Fibroblast of lung (primary cell): ENCODE results near the gene MSH3. TPM values are rescaled to one million over a fixed set of nuclear protein-coding genes. Genes with fewer than 3 reads are reported as not detected.

Experiments
- DNase-seq, 2 donors: peaks; one replicate each; pipeline versions ENCODE4 v3.0.0 to v3.0.0-alpha.2; 2010; ENCODE audit warnings: low read depth in 2 of 2
- H2AFZ ChIP-seq: 2 replicates; pipeline ENCODE4 v1.5.1; 2012; ENCODE audit warnings: low read length, control low read depth, inconsistent platforms
- H3K27ac ChIP-seq: 2 replicates; pipeline ENCODE4 v1.5.1; 2011; ENCODE audit warnings: low read length, control low read depth; ENCODE audit not compliant: insufficient read depth
- H3K27me3 ChIP-seq: 2 replicates; pipeline ENCODE4 v1.5.1; 2011; ENCODE audit warnings: mild to moderate bottlenecking, low read length; ENCODE audit not compliant: control insufficient read depth, insufficient read depth
- H3K36me3 ChIP-seq: 2 replicates; pipeline ENCODE4 v1.5.1; 2011; ENCODE audit warnings: low read length; ENCODE audit not compliant: control insufficient read depth, insufficient read depth
- H3K4me1 ChIP-seq: 2 replicates; pipeline ENCODE4 v1.5.1; 2011; ENCODE audit warnings: low read length; ENCODE audit not compliant: control insufficient read depth, insufficient read depth; ENCODE audit errors: extremely low read depth
- H3K4me2 ChIP-seq: 2 replicates; pipeline ENCODE4 v1.5.1; 2011; ENCODE audit warnings: low read length, control low read depth; ENCODE audit not compliant: insufficient read depth; ENCODE audit errors: extremely low read depth
- H3K4me3 ChIP-seq, 4 experiments: fragments of 200-600 bp in 1 of 4; sonication (generic) in 1 of 4; replicated peaks in 1 of 4; 2 replicates each; pipeline ENCODE4 v1.5.1; 2011 to 2016; ENCODE audit warnings: low read length in 4 of 4, low read depth in 3 of 4, mild to moderate bottlenecking in 3 of 4, control low read depth in 2 of 4, inconsistent platforms in 1 of 4, mixed read lengths in 1 of 4; ENCODE audit not compliant: insufficient read depth in 1 of 4; ENCODE audit errors: control extremely low read depth in 1 of 4
- H3K79me2 ChIP-seq: 2 replicates; pipeline ENCODE4 v1.5.1; 2012; ENCODE audit warnings: mild to moderate bottlenecking, low read length, inconsistent platforms; ENCODE audit not compliant: control insufficient read depth, insufficient read depth
- H3K9ac ChIP-seq: 2 replicates; pipeline ENCODE4 v1.5.1; 2011; ENCODE audit warnings: mild to moderate bottlenecking, low read length, control low read depth; ENCODE audit not compliant: insufficient read depth
- H3K9me3 ChIP-seq: 2 replicates; pipeline ENCODE4 v1.5.1; 2012; ENCODE audit warnings: low read depth, low read length; ENCODE audit not compliant: control insufficient read depth, insufficient read depth
- H4K20me1 ChIP-seq: 2 replicates; pipeline ENCODE4 v1.5.1; 2011; ENCODE audit warnings: low read length; ENCODE audit not compliant: control insufficient read depth, insufficient read depth; ENCODE audit errors: extremely low read depth
- EZH2 ChIP-seq: IDR thresholded peaks from 2 replicates; pipeline ENCODE4 v1.5.1; 2012; ENCODE audit warnings: low read length, control low read depth, mild to moderate bottlenecking; ENCODE audit errors: missing control alignments
- polyA plus RNA-seq, 2 donors: library from polyadenylated mRNA; depleted of rRNA in 1 of 2; stranded (reverse) in 1 of 2; unstranded in 1 of 2; fragments of >200 nt; gene quantifications; 2 replicates each; pipeline ENCODE4 v1.2.1, GENCODE V29; 2011 to 2012; ENCODE audit warnings: missing spikeins in 1 of 2
- total RNA-seq: library from RNA; depleted of rRNA; stranded (reverse); fragments of >200 nt; gene quantifications from 2 replicates; pipeline ENCODE4 v1.2.1, GENCODE V29; 2014
- TF ChIP-seq, protein P1 (sequence below), 2 donors: IDR thresholded peaks in 1 of 2; conservative IDR thresholded peaks in 1 of 2; 1 replicate in 1 of 2; 2 replicates in 1 of 2; pipeline ENCODE4 v1.5.1; 2011 to 2012; ENCODE audit warnings: low read length in 2 of 2, control low read depth in 1 of 2, inconsistent platforms in 1 of 2, low read depth in 1 of 2, mild to moderate bottlenecking in 1 of 2

MSH3 gene
- total and polyA plus RNA-seq, 2 donors (not counting 1 experiment from before 2014, with no cell fraction given) = 9.1 to 14.4 TPM

DNA sequence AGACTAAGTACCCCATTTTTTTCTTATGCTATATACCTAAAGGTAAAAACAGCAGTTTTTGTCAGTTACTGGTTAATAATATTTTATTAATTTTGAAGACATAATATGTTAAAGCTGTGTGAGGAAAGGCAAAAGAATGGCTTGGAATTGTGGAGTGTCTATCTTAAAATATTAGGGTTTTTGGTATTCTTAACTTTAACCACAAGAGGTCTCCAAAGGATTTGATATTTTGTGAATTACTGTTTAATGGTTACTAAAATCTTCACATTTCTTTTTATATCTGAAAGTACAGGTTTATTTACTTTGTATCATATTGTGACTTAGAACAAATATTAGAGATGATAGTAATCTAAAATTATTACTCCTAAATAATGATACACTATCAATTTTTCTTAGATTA is 32.3 kb downstream of the MSH3 start:
- peak; percentile 13 to 52 for DNase-seq
- Histone ChIP-seq H2AFZ (no peak overlapping the region), H3K36me3 (no peaks in the 10 kb centered on the region), H3K4me1 (no peaks in the 10 kb centered on the region), H3K4me3 (no peak overlapping the region), H3K9ac (no peak overlapping the region), H3K27ac (no peak overlapping the region), H3K79me2 (no peaks in the 10 kb centered on the region), H3K9me3 (no peaks in the 10 kb centered on the region), H3K27me3 (no peaks in the 10 kb centered on the region), H3K4me2 (no peak overlapping the region), H4K20me1 (no peaks in the 10 kb centered on the region)
- TF ChIP-seq, protein P1, sequence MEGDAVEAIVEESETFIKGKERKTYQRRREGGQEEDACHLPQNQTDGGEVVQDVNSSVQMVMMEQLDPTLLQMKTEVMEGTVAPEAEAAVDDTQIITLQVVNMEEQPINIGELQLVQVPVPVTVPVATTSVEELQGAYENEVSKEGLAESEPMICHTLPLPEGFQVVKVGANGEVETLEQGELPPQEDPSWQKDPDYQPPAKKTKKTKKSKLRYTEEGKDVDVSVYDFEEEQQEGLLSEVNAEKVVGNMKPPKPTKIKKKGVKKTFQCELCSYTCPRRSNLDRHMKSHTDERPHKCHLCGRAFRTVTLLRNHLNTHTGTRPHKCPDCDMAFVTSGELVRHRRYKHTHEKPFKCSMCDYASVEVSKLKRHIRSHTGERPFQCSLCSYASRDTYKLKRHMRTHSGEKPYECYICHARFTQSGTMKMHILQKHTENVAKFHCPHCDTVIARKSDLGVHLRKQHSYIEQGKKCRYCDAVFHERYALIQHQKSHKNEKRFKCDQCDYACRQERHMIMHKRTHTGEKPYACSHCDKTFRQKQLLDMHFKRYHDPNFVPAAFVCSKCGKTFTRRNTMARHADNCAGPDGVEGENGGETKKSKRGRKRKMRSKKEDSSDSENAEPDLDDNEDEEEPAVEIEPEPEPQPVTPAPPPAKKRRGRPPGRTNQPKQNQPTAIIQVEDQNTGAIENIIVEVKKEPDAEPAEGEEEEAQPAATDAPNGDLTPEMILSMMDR (conservative IDR thresholded peaks at IDR 0.05 in 1 of 2, IDR thresholded peaks at IDR 0.05 in 1 of 2; ENCODE audit: low read depth in 1 of 2, low read length in 2 of 2) = peak in 1 of 2 donors; percentile 26
- no peak for TF ChIP-seq EZH2

DNA sequence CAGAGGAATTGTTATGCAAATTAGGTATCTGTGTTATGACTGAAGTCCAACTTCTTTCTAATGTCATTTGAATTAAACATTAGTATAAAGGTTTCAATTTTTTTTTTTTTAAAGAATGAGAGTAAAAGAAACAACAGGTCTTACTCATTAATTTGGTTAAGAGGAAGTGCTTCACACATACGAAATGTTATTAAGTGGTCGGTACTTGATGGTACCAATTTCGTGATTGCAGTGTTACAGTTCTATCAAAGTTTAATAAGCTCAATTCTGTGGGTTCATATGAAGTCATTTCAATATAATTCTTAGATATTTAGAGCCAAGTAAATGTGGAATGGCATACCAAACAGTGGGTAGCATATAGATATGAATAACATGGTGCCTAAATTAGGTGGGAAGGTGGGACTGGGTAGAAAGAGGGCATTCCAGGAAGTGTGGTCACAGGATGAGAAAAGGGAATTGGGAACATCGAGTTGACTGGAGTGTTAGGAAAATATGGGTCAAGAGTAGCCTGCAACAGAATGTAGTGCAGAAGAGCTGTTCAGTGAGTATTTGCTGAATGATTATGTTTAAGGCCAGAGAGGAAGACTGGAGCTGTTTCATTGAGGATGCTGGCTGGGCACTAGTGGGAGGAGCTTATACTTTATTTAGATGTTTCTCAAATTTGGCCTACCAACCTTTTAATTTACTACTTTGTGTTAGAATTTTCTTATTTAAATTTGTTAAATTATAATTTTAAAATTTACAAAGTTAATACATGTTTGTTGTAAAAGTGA is 34.4 kb downstream of the MSH3 start:
- Histone ChIP-seq H2AFZ (no peak overlapping the region), H3K4me3 (no peak overlapping the region), H3K9ac (no peak overlapping the region), H3K27ac (no peak overlapping the region), H4K20me1 (no peaks in the 10 kb centered on the region), H3K79me2 (no peaks in the 10 kb centered on the region), H3K9me3 (no peaks in the 10 kb centered on the region), H3K36me3 (no peaks in the 10 kb centered on the region), H3K4me2 (no peak overlapping the region), H3K27me3 (no peaks in the 10 kb centered on the region), H3K4me1 (no peaks in the 10 kb centered on the region)
- no peak for TF ChIP-seq EZH2
- TF ChIP-seq, protein P1 (conservative IDR thresholded peaks at IDR 0.05 in 1 of 2, IDR thresholded peaks at IDR 0.05 in 1 of 2; ENCODE audit: low read depth in 1 of 2, low read length in 2 of 2) = no peak
- DNase-seq = no peak

DNA sequence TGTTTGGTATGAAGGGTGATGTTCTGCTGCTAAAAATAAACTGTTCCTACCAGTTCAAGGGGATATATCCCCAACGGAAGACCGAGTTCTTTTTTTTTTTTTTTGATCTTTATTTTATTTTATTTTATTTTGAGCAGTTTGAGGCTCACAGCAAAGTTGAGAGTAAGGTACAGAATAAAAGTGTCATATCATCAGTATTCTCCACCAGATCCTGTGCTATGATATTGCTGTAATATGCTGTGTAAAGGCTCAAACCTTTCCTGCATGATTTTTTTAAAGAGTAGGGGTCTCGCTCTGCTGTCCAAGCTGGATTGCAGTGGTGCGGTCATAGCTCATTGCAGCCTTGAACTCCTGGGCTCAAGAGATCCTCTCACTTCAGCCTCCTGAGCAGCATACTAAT is 35.2 kb downstream of the MSH3 start:
- Histone ChIP-seq H3K79me2 (no peaks in the 10 kb centered on the region), H3K9me3 (no peaks in the 10 kb centered on the region), H3K9ac (no peak overlapping the region), H3K4me3 (no peak overlapping the region), H3K4me2 (no peak overlapping the region), H3K36me3 (no peaks in the 10 kb centered on the region), H3K27me3 (no peaks in the 10 kb centered on the region), H4K20me1 (no peaks in the 10 kb centered on the region), H2AFZ (no peak overlapping the region), H3K4me1 (no peaks in the 10 kb centered on the region), H3K27ac (no peak overlapping the region)
- DNase-seq = no peak
- TF ChIP-seq, protein P1 (conservative IDR thresholded peaks at IDR 0.05 in 1 of 2, IDR thresholded peaks at IDR 0.05 in 1 of 2; ENCODE audit: low read depth in 1 of 2, low read length in 2 of 2) = no peak
- no peak for TF ChIP-seq EZH2
